Transverse colon (tissue), 4 donors: ENCODE data around the gene COX5A.

Source experiments
- EP300 ChIP-seq: sonication (generic); formaldehyde crosslinking; IDR thresholded peaks from one replicate; pipeline ENCODE4 v1.6.1; 2017; ENCODE audit warnings: antibody characterized with exemption, low read depth
- POLR2A ChIP-seq: fragments of 450-650 bp; IDR thresholded peaks from one replicate; pipeline ENCODE4 v1.6.1; 2016; ENCODE audit warnings: antibody characterized with exemption, mild to moderate bottlenecking, moderate library complexity
- POLR2AphosphoS5 ChIP-seq, 3 donors: sonication (generic); formaldehyde crosslinking; IDR thresholded peaks; one replicate each; pipeline ENCODE4 v1.6.1; 2016; ENCODE audit warnings: antibody characterized with exemption in 3 of 3
- TF ChIP-seq, protein P1 (sequence below), 5 experiments: fragments of 200-600 bp in 3 of 5; fragments of 450-650 bp in 2 of 5; sonication (generic) in 3 of 5; IDR thresholded peaks; 1 replicate in 2 of 5; 2 replicates in 3 of 5; pipeline ENCODE4 v1.5.1; 2016 to 2017; ENCODE audit warnings: antibody characterized with exemption in 5 of 5, inconsistent platforms in 3 of 5, mild to moderate bottlenecking in 2 of 5, moderate library complexity in 1 of 5

DNA sequence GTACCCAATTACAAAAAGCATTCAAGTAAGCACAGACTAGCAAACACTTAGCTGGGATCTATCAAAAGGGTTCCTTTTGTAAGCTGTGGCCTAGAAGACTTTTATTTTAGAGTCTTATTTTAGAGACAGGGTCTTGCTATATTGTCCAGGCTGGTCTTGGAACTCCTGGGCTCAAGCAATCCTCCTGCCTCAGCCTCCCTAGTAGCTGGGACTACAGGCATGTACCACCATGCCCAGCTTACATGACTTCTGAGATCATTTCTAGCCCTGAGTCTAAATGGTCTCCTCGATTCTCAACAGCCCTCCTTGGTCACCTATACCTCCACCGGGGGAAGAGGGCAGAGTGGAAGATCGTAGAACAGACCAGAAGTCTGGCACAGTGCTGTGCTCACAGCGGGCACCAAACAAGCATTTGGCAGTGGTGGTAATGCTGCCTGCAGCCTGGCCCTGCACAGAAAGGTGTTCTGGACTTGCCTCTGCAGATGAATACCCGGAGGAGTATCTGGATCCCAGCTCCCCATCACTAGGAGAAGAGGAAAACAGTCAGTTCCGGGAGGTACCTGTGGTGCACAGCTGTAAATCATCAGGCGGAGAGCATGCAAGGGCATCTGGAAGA, 33.6 kb downstream of the COX5A start:
- TF ChIP-seq, protein P1, sequence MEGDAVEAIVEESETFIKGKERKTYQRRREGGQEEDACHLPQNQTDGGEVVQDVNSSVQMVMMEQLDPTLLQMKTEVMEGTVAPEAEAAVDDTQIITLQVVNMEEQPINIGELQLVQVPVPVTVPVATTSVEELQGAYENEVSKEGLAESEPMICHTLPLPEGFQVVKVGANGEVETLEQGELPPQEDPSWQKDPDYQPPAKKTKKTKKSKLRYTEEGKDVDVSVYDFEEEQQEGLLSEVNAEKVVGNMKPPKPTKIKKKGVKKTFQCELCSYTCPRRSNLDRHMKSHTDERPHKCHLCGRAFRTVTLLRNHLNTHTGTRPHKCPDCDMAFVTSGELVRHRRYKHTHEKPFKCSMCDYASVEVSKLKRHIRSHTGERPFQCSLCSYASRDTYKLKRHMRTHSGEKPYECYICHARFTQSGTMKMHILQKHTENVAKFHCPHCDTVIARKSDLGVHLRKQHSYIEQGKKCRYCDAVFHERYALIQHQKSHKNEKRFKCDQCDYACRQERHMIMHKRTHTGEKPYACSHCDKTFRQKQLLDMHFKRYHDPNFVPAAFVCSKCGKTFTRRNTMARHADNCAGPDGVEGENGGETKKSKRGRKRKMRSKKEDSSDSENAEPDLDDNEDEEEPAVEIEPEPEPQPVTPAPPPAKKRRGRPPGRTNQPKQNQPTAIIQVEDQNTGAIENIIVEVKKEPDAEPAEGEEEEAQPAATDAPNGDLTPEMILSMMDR (IDR thresholded peaks at IDR 0.05): no peak
- TF ChIP-seq POLR2AphosphoS5 (IDR thresholded peaks at IDR 0.05): no peak
- no peak for TF ChIP-seq POLR2A
- no peak for TF ChIP-seq EP300
